Fibroblast of lung (primary cell): ENCODE data around the gene DDX42. TPM values are rescaled to one million over a fixed set of nuclear protein-coding genes. Genes with fewer than 3 reads are reported as not detected.

Experiments used
- DNase-seq, 2 donors: peaks; one replicate each; pipeline versions ENCODE4 v3.0.0 to v3.0.0-alpha.2; 2010; ENCODE audit warnings: low read depth in 2 of 2
- H2AFZ ChIP-seq: 2 replicates; pipeline ENCODE4 v1.5.1; 2012; ENCODE audit warnings: low read length, control low read depth, inconsistent platforms
- H3K27ac ChIP-seq: 2 replicates; pipeline ENCODE4 v1.5.1; 2011; ENCODE audit warnings: low read length, control low read depth; ENCODE audit not compliant: insufficient read depth
- H3K27me3 ChIP-seq: 2 replicates; pipeline ENCODE4 v1.5.1; 2011; ENCODE audit warnings: mild to moderate bottlenecking, low read length; ENCODE audit not compliant: control insufficient read depth, insufficient read depth
- H3K36me3 ChIP-seq: 2 replicates; pipeline ENCODE4 v1.5.1; 2011; ENCODE audit warnings: low read length; ENCODE audit not compliant: control insufficient read depth, insufficient read depth
- H3K4me1 ChIP-seq: 2 replicates; pipeline ENCODE4 v1.5.1; 2011; ENCODE audit warnings: low read length; ENCODE audit not compliant: control insufficient read depth, insufficient read depth; ENCODE audit errors: extremely low read depth
- H3K4me2 ChIP-seq: 2 replicates; pipeline ENCODE4 v1.5.1; 2011; ENCODE audit warnings: low read length, control low read depth; ENCODE audit not compliant: insufficient read depth; ENCODE audit errors: extremely low read depth
- H3K4me3 ChIP-seq, 4 experiments: fragments of 200-600 bp in 1 of 4; sonication (generic) in 1 of 4; replicated peaks in 1 of 4; 2 replicates each; pipeline ENCODE4 v1.5.1; 2011 to 2016; ENCODE audit warnings: low read length in 4 of 4, low read depth in 3 of 4, mild to moderate bottlenecking in 3 of 4, control low read depth in 2 of 4, inconsistent platforms in 1 of 4, mixed read lengths in 1 of 4; ENCODE audit not compliant: insufficient read depth in 1 of 4; ENCODE audit errors: control extremely low read depth in 1 of 4
- H3K79me2 ChIP-seq: 2 replicates; pipeline ENCODE4 v1.5.1; 2012; ENCODE audit warnings: mild to moderate bottlenecking, low read length, inconsistent platforms; ENCODE audit not compliant: control insufficient read depth, insufficient read depth
- H3K9ac ChIP-seq: 2 replicates; pipeline ENCODE4 v1.5.1; 2011; ENCODE audit warnings: mild to moderate bottlenecking, low read length, control low read depth; ENCODE audit not compliant: insufficient read depth
- H3K9me3 ChIP-seq: 2 replicates; pipeline ENCODE4 v1.5.1; 2012; ENCODE audit warnings: low read depth, low read length; ENCODE audit not compliant: control insufficient read depth, insufficient read depth
- H4K20me1 ChIP-seq: 2 replicates; pipeline ENCODE4 v1.5.1; 2011; ENCODE audit warnings: low read length; ENCODE audit not compliant: control insufficient read depth, insufficient read depth; ENCODE audit errors: extremely low read depth
- EZH2 ChIP-seq: IDR thresholded peaks from 2 replicates; pipeline ENCODE4 v1.5.1; 2012; ENCODE audit warnings: low read length, control low read depth, mild to moderate bottlenecking; ENCODE audit errors: missing control alignments
- polyA plus RNA-seq, 2 donors: library from polyadenylated mRNA; depleted of rRNA in 1 of 2; stranded (reverse) in 1 of 2; unstranded in 1 of 2; fragments of >200 nt; gene quantifications; 2 replicates each; pipeline ENCODE4 v1.2.1, GENCODE V29; 2011 to 2012; ENCODE audit warnings: missing spikeins in 1 of 2
- total RNA-seq: library from RNA; depleted of rRNA; stranded (reverse); fragments of >200 nt; gene quantifications from 2 replicates; pipeline ENCODE4 v1.2.1, GENCODE V29; 2014
- TF ChIP-seq, protein P1 (sequence below), 2 donors: IDR thresholded peaks in 1 of 2; conservative IDR thresholded peaks in 1 of 2; 1 replicate in 1 of 2; 2 replicates in 1 of 2; pipeline ENCODE4 v1.5.1; 2011 to 2012; ENCODE audit warnings: low read length in 2 of 2, control low read depth in 1 of 2, inconsistent platforms in 1 of 2, low read depth in 1 of 2, mild to moderate bottlenecking in 1 of 2

DDX42 gene
- total and polyA plus RNA-seq, 2 donors (not counting 1 experiment from before 2014, with no cell fraction given), result 61.8 to 81.5 TPM

DNA sequence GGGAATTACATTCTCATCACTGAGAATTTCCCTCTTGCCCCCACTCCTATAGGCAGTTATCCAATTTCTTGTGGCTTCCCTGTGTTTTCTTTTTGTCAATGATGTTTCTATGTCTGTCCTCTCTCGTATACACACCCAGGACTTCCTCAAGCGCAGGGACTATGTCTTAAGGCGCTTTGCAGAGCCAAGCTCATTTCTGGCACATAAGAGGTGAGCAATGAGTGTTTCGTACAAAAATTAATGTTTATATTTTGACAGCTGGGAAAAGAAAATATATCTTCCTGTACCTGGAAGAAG lies 947 bp downstream of the DDX42 start:
- peak; percentile 12 to 22 for DNase-seq
- TF ChIP-seq, protein P1, sequence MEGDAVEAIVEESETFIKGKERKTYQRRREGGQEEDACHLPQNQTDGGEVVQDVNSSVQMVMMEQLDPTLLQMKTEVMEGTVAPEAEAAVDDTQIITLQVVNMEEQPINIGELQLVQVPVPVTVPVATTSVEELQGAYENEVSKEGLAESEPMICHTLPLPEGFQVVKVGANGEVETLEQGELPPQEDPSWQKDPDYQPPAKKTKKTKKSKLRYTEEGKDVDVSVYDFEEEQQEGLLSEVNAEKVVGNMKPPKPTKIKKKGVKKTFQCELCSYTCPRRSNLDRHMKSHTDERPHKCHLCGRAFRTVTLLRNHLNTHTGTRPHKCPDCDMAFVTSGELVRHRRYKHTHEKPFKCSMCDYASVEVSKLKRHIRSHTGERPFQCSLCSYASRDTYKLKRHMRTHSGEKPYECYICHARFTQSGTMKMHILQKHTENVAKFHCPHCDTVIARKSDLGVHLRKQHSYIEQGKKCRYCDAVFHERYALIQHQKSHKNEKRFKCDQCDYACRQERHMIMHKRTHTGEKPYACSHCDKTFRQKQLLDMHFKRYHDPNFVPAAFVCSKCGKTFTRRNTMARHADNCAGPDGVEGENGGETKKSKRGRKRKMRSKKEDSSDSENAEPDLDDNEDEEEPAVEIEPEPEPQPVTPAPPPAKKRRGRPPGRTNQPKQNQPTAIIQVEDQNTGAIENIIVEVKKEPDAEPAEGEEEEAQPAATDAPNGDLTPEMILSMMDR (conservative IDR thresholded peaks at IDR 0.05 in 1 of 2, IDR thresholded peaks at IDR 0.05 in 1 of 2; ENCODE audit: low read depth in 1 of 2, low read length in 2 of 2), result no peak
- no peak for TF ChIP-seq EZH2
- H3K9me3 ChIP-seq, result no peaks in the 10 kb centered on the region
- peak overlapping the region; percentile 93 for H3K4me2 ChIP-seq
- H3K79me2 ChIP-seq, result peaks cover 91% of the 10 kb centered on the region
- peak overlapping the region; percentile 97 for H3K9ac ChIP-seq
- H3K4me3 ChIP-seq, result peak overlapping the region; percentile 89 to 99 (median 94)
- H3K27me3 ChIP-seq, result no peaks in the 10 kb centered on the region
- peaks cover 4% of the 10 kb centered on the region for H3K36me3 ChIP-seq
- H2AFZ ChIP-seq, result no peak overlapping the region
- peak overlapping the region; percentile 100 for H3K27ac ChIP-seq
- no peaks in the 10 kb centered on the region for H4K20me1 ChIP-seq
- no peaks in the 10 kb centered on the region for H3K4me1 ChIP-seq

DNA sequence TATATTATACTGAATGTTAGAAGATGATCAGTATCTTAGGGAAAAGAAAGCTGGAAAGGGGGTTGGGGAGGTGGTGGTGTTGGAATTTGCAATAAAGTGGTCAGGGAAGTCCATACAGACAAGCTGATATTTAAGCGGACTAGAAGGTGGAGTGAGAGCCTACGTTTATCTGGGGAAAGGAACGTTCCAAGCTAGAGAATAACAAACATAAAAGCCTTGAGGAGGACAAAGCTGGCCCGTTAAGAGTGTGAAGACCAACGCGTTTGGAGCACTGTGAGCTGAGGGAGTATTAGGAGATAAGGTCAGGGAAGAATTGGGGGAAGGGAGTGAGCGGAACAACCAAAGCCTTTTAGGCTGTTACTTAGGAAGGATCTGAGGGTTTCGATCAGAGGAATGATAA lies 1.4 kb downstream of the DDX42 start:
- peak overlapping the region; percentile 93 for H3K4me2 ChIP-seq
- peak overlapping the region; percentile 34 for H3K9ac ChIP-seq
- peak overlapping the region; percentile 89 to 99 (median 94) for H3K4me3 ChIP-seq
- H3K36me3 ChIP-seq, result peaks cover 4% of the 10 kb centered on the region
- H3K4me1 ChIP-seq, result no peaks in the 10 kb centered on the region
- H3K79me2 ChIP-seq, result peaks cover 89% of the 10 kb centered on the region
- no peaks in the 10 kb centered on the region for H3K9me3 ChIP-seq
- peak in 1 of 2 donors; percentile 9 for DNase-seq
- H3K27me3 ChIP-seq, result no peaks in the 10 kb centered on the region
- peak overlapping the region; percentile 100 for H3K27ac ChIP-seq
- TF ChIP-seq EZH2, result no peak
- TF ChIP-seq, protein P1 (conservative IDR thresholded peaks at IDR 0.05 in 1 of 2, IDR thresholded peaks at IDR 0.05 in 1 of 2; ENCODE audit: low read depth in 1 of 2, low read length in 2 of 2), result no peak
- H2AFZ ChIP-seq, result no peak overlapping the region
- H4K20me1 ChIP-seq, result no peaks in the 10 kb centered on the region

DNA sequence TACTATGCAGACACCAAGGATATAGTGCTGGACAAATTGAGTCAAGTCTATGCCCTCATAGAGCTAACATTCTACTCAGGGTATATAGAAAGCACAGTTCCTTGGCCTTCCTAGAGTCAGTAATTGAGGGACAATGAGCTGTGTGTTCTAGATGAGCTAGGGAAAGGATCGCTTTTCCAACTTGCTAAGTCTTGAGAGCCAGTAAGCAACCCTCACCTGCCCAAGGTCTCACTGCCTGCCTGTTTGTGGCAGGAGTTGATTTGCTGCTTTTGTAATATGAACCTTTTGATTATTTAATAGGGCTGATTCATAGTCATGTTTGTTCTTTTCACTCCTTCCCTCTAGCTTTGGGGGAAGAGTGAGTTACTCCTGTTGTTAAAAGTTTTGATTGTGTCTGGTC lies 6.5 kb downstream of the DDX42 start:
- H3K9me3 ChIP-seq, result no peaks in the 10 kb centered on the region
- H3K36me3 ChIP-seq, result peaks cover 4% of the 10 kb centered on the region

More for the DNA sequence above, 6.5 kb downstream of the DDX42 start:
- no peak overlapping the region for H3K9ac ChIP-seq
- peak; percentile 33 to 37 for DNase-seq
- H3K27me3 ChIP-seq, result no peaks in the 10 kb centered on the region
- peak overlapping the region in 1 of 4 experiments; percentile 14 for H3K4me3 ChIP-seq
- H3K27ac ChIP-seq, result no peak overlapping the region
- no peaks in the 10 kb centered on the region for H4K20me1 ChIP-seq
- H3K4me1 ChIP-seq, result no peaks in the 10 kb centered on the region
- TF ChIP-seq, protein P1 (conservative IDR thresholded peaks at IDR 0.05 in 1 of 2, IDR thresholded peaks at IDR 0.05 in 1 of 2; ENCODE audit: low read depth in 1 of 2, low read length in 2 of 2), result no peak
- TF ChIP-seq EZH2, result no peak
- peaks cover 92% of the 10 kb centered on the region for H3K79me2 ChIP-seq
- no peak overlapping the region for H2AFZ ChIP-seq
- H3K4me2 ChIP-seq, result no peak overlapping the region
